IPS-18c (cell line): ENCODE data around the gene CACNA1C.

Source experiments
- H3K4me3 ChIP-seq: 2 replicates; pipeline ENCODE4 v1.7.0; 2013; ENCODE audit warnings: low read depth, mild to moderate bottlenecking, low read length, moderate library complexity; ENCODE audit not compliant: insufficient read depth
- H3K9me3 ChIP-seq: one replicate; pipeline ENCODE4 v1.6.1; 2013; ENCODE audit warnings: mild to moderate bottlenecking, low read length, moderate library complexity; ENCODE audit not compliant: control insufficient read depth, insufficient read depth

Gene CACNA1C

DNA sequence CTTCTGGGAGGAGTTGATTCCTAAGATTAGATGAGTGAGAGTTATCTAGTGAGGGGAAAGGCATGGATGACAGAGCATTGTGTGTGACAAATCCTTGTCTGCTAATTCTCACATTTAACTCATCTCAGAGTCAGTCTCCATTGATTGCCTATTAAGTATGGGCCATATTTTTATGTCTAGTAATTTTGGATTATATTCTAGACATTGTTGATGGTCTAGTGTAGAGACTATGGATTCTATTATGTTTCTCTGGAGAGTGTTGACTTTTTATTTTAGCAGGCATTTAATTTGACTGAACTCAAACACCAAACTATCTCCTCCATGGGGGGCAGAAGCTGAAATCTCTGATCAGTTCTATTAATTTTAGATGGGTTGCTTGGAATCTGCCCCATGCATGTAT lies 114.4 kb downstream of the CACNA1C start:
- H3K9me3 ChIP-seq: no peaks in the 10 kb centered on the region
- H3K4me3 ChIP-seq: no peak overlapping the region

DNA sequence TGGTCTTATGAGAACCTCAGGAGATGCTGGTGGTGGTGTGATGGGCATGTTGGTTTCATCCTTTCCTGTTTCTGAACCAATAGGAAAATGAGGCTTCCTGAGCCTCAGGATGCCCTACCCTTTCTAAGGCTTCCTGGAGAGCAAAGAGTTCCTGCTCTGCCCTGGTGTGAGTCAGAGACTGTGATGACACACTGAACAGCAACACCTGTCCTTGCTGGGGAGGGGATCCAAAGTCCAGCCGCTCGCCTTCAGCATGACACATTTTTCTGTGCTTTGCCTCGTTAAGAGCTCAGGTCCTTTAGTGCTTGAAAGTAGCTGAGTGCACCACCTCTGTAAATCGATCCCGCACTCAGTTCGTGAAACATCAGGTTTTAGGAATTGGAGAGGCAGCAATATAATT lies 116.0 kb downstream of the CACNA1C start:
- H3K4me3 ChIP-seq: no peak overlapping the region
- H3K9me3 ChIP-seq: no peaks in the 10 kb centered on the region

DNA sequence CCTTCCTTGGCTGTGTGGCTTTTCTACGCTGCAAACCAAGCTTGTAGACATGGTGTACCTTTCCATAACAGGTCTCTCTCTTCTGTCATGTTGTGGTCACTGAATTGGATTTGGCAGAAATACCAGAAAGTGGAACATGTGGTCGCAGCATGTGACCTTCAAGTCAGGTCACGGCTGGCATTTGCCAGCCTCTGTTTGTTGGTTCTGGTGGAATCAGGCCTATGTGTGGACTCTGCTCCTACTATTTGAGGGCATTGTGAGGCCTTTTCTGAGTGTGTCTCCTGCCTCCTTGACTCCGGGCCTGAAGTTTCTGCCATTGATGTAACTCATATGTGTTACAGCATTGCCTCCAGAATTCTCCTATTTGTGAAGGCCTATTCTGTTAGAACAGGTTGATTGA lies 116.7 kb downstream of the CACNA1C start:
- H3K9me3 ChIP-seq: no peaks in the 10 kb centered on the region

DNA sequence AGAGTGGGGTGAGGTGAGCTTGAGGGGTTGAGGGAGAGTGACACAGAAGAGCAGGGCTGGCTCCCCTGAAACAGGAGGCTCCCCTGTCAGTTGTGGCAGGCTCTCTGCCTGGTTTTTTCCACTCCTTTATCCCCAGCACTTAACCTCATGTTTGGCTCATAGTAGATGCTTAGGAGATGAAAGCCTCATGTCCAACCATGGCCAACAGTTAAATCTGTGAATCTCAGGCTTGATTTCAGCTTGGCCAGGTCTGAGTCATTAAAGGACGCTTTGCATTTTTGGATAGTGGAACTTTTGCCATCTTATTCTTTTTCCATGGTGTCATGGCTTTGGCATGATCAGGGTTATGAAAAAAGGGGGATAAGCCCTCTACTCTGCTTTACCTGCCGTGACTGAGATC lies 117.2 kb downstream of the CACNA1C start:
- H3K9me3 ChIP-seq: no peaks in the 10 kb centered on the region
- no peak overlapping the region for H3K4me3 ChIP-seq

More for the DNA sequence above, 116.7 kb downstream of the CACNA1C start:
- no peak overlapping the region for H3K4me3 ChIP-seq

DNA sequence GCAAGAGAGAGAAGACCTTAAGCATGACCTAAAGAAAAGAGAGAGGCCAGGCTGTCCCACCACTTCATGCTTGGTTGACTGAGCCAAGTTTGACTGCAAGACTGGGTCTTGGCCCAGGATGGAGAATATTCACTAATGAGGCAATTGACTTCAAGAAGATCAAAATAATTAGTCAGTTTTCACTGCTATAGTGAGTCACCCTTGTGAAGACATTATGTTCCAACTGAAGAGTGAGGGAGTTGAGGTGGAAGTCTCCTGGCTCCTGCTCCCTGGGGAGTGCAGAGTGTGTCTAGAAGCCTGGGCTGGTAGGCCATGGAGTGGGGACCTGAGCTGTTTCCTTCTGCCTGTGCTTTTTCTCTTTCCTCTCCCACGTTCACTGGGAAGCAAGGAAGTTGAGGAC lies 117.6 kb downstream of the CACNA1C start:
- no peaks in the 10 kb centered on the region for H3K9me3 ChIP-seq
- no peak overlapping the region for H3K4me3 ChIP-seq

DNA sequence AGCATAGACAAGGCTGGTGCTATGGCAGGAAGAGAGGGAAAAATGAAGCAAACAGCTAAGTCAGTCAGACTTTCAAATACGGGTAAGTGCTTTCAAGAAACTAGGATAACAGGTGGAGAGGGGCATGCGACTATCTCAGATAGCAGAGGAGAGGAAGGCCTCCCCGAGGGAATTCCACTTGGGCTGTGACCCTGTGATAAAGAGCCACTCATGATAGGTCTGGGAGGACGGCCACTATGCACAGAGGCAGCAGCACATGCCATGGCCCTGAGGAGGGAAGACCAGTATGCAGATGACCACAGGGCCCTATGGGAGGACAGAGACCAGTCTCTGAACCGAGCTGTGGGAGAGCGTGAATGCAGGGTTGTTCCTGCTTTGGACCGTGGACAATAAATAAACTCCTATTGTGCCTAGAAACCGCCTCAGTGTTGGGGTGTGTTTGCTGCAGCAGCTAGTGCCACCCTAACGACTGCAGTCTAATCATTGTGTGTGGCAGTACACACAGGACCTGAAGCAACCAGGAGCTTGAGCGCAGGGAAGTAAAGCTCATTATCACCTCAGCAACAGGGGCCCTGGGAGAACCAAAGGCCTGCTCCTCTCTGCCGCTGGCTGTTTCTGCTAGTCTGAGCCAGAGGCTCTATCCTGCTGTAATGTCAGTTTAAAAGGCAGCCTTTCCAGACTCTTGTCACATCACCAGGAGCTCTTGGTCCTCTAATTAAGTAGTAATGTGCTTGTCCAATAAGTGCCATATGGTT lies 119.1 kb downstream of the CACNA1C start:
- Histone ChIP-seq H3K9me3 (no peaks in the 10 kb centered on the region), H3K4me3 (no peak overlapping the region)

DNA sequence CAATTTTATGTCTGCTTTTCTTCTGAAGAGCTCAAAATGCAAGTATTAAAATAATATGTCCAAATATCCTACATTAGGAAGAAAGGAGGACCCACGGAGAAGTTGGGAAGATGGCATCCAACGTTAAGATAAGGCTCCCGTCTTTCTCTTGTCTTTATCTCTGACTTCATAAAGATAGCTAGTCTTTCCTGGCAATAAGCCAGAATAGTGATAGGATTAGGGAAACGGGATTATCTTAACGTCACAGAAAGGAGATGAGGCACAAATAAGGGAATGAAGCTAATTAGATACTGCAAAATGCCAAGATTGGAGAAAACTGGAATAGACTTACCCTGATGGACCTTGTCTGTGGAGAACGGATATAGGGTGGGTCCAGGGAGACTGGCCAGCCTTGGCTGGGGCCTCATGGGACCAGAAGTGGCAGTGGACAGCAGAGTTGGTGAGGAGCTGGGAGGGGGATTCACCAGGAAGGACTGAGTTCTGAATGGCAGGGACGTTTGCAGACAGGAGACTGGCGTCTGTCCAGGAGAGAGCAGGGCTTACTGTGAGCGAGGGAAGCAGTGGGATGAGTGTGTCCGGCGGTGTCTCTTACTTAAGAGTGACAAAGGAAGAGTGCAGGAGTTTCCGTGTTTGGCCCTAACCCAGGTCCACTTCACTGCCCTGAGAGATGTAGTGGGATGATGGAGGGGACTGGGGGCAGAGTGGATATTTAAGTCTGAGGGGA lies 119.9 kb downstream of the CACNA1C start:
- Histone ChIP-seq H3K9me3 (no peaks in the 10 kb centered on the region), H3K4me3 (no peak overlapping the region)

DNA sequence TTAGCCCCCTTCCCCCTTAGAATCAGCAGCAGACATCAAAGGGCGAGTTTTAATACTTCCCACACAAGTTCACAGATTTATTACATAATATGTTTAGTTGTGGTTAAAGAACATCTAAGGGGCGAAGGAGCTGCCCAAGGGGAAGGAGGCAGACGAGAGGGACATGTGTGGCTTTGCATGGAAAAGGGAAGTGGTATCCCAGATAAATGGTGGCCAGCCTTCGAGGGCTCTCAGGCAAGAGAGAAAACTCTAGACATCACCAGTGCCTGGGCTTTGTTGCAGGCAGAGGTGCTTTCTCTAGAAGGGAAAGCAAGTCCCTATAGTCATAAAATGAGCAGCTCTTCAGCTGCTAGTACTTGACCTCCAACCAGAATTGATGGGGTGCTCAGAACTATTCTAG lies 121.2 kb downstream of the CACNA1C start:
- Histone ChIP-seq H3K9me3 (no peaks in the 10 kb centered on the region), H3K4me3 (no peak overlapping the region)

DNA sequence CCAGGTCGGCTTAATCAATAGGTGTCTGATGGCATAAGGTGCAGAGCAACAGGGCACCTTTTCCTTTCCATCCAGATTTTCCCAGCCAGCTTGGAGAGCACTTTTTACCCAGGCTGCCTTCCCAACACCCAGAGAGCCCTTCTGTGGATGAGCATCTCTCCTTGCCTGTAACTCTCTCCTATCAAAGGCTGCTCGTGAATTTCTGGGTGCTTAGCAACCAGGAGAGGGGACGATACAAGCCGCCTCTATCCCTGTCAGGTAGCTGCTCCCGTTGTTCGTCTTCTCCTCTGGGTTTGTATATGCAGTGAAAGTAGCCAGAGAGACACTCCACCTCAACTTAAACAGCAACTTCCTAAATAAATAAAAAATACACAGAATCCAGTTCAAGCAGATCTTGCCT lies 124.2 kb downstream of the CACNA1C start:
- H3K9me3 ChIP-seq: no peaks in the 10 kb centered on the region

DNA sequence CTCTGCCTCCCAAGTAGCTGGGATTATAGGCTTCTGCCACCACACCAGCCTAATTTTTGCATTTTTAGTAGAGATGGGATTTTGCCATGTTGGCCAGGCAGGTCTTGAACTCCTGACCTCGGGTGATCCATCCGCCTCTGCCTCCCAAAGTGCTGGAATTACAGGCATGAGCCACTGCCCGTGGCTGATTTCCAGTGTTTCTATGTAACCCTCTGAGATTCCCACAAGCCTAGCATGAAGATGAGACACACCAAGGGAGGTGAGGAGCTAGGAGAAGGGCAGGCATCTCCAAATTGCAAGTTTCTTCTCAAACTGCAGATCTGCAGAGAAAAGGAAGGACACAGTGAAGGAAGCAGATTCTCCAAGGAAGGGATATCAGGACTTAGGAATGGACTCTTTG lies 125.0 kb downstream of the CACNA1C start:
- no peaks in the 10 kb centered on the region for H3K9me3 ChIP-seq
- H3K4me3 ChIP-seq: no peak overlapping the region

More for the DNA sequence above, 124.2 kb downstream of the CACNA1C start:
- H3K4me3 ChIP-seq: no peak overlapping the region

DNA sequence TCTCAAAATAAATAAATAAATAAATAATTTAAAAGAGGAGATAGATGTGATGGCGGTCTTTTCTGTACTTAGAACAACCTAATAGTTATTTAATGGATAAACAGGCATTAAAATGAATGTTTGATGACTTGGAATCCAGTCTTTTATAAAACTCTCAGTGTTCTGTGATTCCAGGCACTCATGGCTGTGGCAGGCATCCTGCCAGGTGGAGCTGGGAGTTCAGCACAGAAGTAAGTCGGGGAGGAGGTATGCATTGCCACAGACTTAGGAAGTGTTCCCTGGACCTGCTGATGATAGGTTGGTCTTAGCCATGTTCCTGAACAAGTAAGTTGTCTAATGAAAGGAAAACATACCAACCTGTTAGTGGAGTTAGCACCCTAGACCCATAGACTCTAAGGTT lies 126.3 kb downstream of the CACNA1C start:
- H3K9me3 ChIP-seq: no peaks in the 10 kb centered on the region
- H3K4me3 ChIP-seq: no peak overlapping the region

DNA sequence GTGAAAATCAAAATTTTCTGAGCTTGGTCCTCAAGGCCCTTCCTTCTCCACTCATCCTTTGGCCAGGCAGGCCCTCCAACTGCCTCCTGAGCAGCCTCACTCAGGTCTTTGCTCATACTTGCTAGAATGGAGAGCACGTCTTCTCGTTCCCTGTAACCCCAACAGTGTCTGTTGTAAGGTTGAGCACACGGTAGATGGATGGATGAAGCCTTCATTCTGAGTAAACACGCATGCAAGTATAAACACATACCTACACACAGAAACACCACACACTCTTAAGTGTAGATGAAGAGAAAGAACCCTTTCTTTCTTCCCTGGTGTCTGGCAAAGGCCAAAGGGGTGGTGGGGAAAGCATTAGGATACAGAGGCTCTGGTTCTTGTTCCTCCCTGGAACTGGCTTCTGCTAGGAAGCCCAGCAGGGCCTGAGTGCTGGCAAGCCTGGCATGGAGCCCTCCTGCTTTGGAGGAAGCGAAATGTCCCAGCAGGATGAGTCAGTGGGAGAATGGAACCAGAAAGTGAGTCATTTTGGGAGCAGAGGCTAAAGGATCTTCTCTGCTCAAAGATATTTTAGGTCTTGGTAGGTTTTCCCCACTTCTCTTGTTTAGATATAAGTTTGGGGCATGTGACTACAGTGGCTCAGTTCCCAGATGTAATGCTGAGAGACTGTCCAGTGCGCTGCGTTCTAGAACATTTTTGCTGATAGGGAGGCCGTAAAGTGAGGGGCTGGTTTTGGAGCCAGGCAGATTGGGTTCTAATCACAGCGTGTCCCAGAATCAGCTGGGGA lies 127.4 kb downstream of the CACNA1C start:
- H3K9me3 ChIP-seq: no peaks in the 10 kb centered on the region
- H3K4me3 ChIP-seq: no peak overlapping the region

DNA sequence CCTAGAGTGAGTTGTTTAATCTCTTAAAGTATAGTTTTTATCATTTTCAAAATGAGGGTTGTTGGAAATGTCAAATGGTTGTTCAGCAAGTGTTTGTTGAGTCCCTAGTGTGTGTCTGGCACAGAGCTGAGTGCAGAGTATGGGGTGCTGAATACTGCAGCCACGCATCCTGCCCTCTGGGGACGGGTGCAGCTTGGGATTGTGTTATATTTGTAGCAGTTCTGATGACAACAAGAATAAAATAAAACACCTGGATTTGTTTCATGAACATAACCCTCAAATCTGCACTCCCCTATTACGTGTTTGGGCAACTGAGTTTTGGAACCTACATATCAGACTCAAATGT lies 127.9 kb downstream of the CACNA1C start:
- no peak overlapping the region for H3K4me3 ChIP-seq

DNA sequence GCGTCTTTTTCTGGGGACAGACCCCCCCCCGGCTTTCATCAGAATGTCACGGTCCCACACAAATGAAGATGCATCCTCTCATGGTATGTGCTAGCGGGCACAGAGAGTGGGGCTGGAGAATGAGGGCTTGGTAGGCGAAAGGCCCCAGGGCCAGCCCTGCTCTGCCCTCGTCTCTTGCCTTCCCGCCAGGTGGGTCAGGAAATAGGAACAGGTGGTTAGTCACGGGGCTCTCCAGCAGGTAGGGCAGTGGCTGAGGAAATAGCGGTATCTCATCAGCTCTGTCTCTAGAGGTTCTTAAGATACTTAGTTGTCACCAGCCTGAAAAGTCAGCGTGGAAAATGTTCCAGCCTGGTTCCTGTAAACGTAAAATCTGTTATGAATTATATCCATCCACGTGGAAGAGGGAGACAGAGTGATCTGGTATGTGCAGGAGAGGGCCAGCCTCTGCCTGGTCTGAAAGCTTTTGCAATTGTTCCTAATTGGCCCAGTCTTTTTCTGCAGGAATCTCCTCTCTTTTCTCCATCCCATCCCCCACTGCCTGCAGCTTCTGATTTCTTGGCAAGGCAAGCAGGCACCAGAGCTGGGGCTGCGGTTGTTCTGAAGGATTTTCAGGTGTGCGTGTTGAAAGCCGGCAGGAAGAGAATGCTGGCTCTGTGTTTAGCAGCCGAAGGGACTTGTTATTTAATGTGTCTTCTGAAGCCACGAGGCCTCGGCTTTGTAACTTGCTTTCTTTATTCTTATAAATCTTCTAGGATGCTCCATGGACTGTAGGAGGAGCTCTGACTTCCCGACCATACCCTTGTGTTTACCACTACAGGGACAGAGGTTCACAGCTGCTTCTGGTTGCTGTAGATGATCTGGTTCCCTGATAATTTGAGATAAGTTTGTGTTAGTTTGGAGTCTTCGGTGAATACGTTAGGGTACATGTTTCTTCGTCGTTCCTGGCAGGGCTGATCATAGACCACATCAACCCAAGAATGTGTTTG lies 131.1 kb downstream of the CACNA1C start:
- Histone ChIP-seq H3K4me3 (no peak overlapping the region; the same call in 1 of the 2 replicates), H3K9me3 (no peaks in the 10 kb centered on the region)

More for the DNA sequence above, 127.9 kb downstream of the CACNA1C start:
- no peaks in the 10 kb centered on the region for H3K9me3 ChIP-seq

DNA sequence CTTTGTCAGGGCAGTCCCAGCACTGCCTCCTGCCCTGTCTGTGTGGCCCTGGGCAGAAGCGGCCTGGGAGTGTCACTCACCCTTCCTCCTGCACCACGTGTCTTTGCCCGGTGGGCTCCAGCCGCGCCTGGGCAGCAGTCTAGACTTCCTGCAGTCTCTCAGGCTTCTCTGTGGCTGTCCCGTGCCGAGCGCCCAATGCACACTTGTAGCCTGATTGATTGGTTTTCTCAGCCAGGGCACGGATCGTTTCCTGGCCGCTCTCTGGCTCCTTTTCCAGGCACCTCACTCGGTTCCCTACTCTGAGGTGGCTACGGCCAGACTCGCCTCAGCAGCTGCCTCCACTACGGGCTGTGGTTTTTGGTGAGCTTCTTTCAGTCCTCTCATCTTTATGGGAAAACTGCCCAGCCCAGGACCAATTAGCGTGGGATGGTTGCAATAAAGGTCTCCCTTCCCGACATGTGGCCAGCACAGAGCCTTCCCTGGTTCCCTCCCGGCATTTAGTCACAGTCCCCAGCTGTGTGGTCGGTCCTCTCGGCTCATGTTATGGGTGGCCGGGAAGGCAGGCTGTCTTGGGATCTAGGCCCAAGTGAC lies 133.1 kb downstream of the CACNA1C start:
- Histone ChIP-seq H3K9me3 (no peaks in the 10 kb centered on the region), H3K4me3 (no peak overlapping the region)

DNA sequence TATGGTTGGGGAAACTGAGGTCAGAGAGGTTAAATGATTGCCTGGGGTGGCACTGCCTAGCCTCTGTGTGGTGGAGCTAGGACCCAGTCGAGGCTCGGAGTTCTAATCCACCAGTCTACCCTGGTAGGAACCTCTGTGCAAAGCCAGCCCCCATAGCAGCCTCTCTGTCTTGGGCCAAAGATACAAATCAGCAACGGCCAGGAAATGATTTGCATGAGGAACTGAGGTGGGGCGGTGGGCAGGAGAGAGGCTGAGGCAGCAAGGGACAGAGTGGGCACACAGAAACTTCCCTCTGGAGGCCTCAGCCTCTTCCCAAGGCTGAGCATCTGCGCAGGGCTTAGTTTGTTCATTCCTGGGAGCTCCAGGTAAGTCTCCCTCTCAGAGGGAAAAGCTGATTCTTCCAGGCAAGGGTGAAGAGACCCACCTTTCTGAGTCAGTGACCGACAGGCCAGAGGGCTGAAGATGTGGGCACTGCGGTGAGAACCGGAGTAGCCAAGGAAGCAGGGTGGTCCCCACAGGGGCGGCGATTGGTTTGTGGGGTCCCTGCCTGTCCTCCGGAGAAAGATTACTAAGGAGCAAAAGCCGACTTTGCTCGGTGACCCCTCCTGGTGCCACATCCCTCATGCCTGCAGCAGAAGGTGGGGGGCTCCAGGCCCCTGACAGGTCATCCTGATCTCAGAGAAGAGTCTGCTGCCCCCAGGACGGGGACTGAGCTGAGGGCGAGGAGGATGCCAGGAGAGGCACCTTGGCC lies 134.6 kb downstream of the CACNA1C start:
- H3K4me3 ChIP-seq: no peak overlapping the region
- no peaks in the 10 kb centered on the region for H3K9me3 ChIP-seq
